GM18861 (cell line): ENCODE data around the gene UNC13B.
"Not testable (repeated sequence)": the region's sequence is repeated elsewhere in the genome, so short reads cannot be mapped to it uniquely, and the experiment has no call there.

Source experiments
- ATAC-seq: cut with Tn5 transposase; IDR thresholded peaks from one replicate; pipeline ENCODE4 v1.9.1; 2021; ENCODE audit not compliant: unreplicated experiment

Gene UNC13B

DNA sequence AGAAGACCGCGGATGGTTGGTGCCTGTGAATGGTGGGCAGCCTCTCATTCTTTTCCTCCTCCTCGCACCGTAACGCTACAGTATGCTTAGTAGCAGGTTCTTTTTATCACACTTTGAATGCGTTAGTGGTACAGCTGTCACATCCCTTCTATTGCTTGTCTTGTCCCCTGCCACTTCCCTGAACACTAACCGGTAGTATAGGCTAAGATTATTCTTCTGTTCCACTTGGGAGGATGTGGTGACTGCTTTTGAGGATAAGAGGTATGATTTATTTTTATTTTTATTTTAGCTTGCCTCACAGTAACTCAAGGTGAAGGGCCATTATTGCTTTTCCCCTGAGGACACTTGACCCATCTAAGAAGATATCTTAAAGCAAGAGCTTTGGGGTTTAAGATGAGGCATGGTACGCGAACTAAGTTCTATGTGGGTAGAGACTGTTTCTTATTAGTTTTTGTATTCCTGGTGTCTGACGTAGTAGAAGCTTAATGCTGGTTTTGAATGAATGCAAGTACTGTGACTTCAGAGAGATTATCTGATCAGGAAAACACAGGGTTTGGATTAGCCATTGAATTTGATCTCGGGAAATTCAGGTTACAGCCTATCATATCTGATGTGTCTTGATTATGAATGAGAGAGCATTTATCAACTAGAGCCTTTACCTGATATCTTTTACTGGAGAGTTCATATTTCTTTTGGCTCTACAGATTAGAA is 951 bp downstream of the UNC13B start:
- no peak for ATAC-seq

DNA sequence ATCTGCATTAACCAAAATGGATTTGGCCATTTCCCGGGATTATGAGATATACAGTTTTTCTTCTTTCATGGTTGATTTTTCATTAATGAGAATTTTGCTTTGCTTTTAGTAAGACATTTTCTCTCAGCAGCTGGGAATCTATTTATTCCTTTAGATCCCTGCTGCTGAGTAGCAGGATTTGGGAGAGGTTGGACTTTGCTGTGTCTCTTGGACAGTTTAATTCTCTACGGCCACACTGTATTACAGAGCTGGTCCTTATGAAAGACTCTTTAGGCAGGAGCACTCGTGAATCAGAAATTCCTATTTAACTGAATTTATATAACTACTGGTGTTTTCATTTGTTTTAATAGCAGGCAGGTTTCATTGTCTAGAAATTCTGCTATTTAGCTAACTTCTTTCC is 1.6 kb downstream of the UNC13B start:
- ATAC-seq: no peak

DNA sequence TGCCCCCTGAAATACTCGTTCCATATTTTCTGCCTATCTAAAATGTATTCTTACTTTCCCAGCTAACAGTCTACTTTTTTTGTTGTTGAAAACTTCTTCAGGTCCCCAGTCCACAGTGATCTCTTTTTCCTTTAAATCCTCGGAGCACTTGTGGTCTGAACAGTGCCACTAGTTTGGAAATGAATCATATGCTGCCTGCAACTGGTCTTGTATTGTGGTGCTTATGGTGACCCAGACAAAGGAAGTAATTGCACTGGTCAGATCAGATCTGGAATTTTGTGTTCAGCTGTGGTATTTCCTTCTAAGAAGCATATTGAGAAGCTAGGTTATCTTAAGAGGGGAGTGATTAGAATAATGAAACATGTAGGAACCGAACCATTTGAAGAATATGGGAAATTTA is 2.9 kb downstream of the UNC13B start:
- no peak for ATAC-seq

DNA sequence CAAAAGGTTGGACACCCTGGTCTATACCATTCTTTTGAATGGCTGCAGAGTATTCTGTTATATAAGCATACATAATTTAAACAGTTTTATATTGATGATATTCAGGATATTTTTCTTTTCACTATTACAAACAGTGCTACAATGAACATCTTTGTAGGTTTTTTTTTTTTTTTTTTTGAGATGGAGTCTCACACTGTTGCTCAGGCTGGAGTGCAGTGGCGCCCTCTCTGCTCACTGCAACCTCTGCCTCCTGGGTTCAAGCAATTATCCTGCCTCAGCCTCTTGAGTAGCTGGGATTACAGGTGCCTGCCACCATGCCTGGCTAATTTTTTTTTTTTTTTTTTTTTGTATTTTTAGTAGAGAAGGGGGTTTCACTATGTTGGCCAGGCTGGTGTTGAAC is 5.6 kb downstream of the UNC13B start:
- ATAC-seq: not testable (repeated sequence)

DNA sequence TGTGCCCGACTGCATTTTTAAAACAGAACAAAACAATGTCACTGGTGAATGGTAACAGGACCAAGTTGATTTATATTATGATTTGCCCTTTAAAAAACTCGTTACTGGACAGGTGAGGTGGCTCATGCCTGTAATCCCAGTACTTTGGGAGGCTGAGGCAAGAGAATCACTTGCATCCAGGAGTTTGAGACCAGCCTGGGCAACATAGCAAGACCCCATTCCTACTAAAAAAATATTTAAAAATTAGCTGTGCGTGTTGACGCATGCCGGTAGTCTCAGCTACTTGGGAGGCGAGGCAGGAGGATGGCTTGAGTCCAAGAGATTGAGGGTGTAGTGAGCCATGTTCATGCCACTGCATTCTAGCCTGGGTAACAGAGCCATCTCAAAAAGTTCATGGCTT is 7.2 kb downstream of the UNC13B start:
- ATAC-seq: no peak

DNA sequence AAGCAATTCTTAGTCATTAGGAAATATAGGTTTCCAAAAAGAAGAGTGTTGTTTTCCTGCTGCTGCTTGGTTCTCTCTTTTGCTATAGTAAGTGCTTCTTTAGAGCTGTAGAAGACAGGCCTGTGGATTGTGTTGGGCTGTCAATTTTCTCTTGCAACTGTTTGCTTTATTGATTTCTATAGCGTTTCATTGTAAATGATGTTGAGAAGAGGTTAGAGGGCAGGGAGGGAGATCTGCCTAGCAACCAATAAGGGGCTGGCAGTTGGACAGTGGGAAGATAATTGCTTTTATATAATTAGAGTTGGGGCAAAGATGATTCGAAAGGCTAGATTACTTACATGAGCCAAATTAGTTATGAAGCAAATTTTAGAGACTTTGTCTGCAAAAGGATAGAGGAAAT is 11.1 kb downstream of the UNC13B start:
- ATAC-seq: no peak

DNA sequence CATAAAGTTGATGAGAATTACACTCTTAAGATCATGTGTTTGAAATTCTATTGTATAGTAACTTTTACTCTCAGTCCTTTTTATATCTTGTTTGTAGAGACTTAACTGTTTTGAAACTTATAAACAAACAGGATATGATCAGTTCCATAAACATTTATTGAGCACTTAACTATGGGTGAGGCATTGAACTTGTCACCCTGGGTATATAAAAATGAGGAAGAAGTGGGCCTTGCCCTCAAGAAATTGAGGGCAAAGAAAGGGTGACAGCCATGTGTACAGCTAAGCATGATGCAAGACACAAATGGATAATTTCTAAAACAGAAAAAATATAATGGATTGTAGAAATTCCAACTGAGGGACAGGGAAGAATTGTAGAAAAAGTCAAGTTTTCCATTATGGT is 15.7 kb downstream of the UNC13B start:
- no peak for ATAC-seq

DNA sequence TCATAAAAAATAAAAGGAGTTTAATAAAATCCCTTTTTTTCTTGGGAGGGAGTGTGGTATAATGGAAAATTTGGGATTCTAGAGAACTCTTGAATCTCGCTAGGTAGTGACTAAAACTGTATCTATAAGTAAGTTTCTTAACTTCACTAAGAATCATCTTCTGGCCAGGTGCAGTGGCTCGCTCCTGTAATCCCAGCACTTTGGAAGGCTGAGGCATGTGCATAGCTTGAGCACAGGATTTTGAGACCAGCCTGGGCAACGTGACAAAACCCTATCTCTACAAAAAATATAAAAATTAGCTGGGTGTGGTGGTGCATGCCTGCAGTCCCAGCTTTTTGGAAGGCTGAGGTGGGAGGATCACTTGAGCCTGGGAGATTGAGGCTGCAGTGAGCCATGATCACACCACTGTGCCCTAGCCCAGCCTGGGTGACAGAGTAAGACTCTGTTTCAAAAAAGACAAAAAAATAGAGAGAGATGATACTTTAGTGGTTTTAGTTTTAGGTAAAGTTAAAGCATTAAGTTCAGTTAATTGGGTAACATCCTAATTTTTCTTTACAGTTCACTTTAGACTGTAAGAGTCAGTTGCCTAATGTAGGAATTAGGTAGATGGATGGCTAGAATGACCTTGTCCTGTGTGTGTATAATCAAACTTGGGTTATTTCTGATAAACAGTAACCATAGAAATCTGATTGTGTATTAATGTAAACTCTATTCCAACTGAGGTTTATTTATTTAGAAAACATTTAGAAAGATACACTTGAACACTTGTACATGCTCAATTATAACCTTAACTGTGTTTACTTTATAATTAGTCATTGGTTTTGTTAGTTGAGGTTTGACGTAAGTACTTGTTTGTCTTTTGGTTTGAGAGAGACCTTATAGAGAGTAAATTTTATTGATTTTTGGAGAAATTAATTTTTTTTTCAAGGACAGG is 17.8 kb downstream of the UNC13B start:
- ATAC-seq: no peak

DNA sequence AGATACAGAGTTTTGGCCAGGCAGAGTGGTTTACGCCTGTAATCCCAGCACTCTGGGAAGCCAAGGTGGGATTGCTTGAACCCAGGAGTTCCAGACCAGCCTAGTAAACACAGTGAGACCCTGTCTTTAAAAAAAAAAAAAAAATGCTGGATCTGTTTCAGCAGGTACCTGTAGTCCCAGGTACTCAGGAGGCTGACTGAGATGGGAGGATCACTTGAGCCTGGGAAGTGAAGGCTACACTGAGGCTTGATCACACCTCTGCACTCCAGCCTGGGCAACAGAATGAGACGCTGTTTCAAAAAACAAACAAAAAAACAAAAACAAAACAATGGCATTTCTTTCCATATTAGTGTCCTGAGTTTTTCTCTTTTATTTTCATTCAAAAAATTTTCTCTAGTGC is 19.0 kb downstream of the UNC13B start:
- no peak for ATAC-seq

DNA sequence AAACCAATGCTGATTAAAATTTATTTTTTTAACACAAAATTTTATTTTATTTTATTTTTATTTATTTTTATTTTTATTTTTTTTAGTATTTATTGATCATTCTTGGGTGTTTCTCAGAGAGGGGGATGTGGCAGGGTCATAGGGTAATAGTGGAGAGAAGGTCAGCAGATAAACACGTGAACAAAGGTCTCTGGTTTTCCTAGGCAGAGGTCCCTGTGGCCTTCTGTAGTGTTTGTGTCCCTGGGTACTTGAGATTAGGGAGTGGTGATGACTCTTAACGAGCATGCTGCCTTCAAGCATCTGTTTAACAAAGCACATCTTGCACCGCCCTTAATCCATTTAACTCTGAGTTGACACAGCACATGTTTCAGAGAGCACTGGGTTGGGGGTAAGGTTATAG is 20.6 kb downstream of the UNC13B start:
- not testable (repeated sequence) for ATAC-seq

DNA sequence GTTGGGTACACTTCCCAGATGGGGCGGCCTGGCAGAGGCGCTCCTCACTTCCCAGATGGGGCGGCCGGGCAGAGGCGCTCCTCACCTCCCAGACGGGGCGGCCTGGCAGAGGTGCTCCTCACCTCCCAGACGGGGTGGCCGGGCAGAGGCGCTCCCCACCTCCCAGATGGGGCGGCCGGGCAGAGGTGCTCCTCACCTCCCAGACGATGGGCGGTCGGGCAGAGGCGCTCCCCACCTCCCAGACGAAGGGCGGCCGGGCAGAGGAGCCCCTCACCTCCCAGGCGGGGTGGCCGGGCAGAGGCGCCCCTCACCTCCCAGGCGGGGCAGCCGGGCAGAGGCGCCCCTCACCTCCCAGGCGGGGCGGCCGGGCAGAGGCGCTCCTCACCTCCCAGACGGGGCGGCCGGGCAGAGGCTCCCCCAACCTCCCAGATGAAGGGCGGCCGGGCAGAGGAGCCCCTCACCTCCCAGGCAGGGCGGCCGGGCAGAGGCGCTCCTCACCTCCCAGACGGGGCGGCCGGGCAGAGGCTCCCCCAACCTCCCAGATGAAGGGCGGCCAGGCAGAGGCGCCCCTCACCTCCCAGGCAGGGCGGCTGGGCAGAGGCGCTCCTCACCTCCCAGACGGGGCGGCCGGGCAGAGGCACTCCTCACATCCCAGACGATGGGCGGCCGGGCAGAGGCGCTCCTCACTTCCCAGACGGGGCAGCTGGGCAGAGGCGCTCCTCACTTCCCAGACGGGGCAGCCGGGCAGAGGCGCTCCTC is 21.4 kb downstream of the UNC13B start:
- ATAC-seq: not testable (repeated sequence)

DNA sequence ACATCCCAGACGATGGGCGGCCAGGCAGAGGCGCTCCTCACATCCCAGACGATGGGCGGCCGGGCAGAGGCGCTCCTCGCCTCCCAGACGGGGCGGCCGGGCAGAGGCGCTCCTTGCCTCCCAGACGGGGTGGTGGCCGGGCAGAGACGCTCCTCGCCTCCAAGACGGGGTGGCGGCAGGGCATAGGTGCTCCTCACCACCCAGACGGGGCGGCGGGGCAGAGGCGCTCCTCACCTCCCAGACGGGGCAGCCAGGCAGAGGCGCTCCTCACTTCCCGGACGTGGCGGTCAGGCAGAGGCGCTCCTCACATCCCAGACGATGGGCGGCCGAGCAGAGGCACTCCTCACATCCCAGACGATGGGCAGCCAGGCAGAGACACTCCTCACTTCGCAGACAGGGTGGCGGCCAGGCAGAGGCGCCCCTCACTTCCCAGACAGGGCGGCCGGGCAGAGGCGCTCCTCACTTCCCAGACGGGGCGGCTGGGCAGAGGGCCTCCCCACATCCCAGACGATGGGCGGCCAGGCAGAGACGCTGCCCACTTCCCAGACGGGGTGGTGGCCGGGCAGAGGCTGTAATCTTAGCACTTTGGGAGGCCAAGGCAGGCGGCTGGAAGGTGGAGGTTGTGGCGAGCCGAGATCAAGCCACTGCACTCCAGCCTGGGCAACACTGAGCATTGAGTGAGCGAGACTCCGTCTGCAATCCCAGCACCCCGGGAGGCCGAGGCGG is 22.1 kb downstream of the UNC13B start:
- not testable (repeated sequence) for ATAC-seq

DNA sequence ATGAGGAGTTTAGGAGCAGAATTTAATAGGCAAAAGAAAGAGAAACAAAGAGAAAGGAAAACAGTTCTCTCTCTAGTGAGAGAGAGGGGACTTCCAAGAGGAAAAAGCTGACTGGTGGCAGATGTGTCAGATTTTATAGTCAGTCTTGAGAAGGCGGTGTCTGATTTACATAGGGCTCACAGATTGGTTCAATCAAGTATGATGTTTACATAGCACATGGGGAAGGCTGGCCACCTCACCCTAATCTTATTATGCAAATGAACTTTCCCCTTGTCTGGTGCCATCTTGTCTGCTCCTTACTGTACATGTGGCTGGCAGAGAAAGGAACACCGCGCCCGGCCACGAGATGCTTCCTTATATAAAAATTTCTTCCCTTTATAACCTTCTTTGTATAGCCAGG is 24.7 kb downstream of the UNC13B start:
- ATAC-seq: no peak

DNA sequence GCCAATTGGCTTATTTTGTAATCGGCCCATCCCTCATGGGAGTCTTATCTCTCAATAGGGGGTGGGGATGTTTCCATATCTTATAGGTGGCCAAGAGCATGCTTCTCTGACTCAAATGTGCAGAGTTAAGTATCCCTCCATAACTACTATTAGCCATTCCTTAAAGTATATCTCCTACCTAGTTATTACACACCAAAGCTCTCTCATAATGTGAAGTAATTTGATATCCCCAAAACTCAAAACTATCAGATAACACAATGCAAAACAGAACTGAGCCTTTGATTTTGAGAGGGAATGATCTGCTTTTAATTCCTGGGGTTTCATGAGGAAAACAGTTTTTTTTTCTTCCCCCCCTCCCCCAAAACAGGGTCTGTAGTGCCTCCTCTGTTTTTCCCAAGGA is 28.4 kb downstream of the UNC13B start:
- no peak for ATAC-seq

DNA sequence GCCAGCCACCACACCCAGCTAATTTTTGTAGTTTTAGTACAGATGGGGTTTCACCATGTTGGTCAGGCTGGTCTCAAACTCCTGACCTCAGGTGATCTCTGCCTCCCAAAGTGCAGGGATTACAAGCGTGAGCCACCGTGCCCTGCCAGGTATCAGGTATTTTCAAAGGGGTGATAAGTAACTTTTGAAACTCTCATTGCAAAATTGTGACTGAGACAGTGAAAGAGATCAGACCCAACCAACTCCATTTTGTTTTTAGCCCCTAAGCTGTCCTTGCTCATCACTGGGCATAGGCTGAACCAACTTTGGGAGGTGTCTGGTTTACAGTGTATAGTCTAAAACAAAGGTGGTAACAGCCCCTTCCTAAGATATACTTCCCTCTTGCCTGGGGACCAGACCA is 29.3 kb downstream of the UNC13B start:
- ATAC-seq: no peak

DNA sequence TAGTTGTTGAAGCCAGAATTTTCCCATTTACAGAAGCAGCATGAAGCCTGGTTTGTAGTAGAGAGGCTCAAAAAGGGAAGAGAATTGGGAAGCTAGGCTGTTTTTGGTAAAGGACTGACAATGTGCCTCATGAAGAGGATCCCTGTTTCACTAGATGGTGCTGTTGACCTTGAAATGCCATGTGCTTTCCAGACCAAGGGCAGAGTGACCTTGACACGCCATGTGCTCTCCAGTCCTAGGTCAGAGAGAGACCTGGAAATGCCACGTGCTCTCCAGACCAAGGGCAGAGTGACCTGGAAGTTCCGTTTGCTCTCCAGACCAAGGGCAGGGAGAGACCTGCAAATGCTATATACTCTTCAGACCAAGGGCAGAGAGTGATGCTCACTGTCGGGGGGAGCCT is 32.0 kb downstream of the UNC13B start:
- ATAC-seq: no peak

DNA sequence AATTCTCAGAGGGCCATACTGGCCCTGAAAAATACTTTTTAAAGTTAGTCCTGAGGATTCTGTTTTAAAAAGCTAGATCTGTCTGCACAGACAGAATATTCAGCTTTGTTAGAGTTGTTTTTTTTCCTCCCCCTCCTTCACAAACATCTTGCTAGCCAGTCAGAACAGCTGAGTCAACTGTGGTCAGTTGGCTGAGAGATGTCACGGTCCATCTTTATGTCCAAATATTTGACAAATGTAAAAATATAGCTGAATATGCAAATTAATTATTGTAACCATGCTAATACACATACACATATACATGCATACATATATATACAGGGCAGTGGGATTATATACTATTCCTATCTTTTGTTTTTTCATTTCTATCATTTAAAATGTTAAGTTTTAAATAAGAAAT is 33.9 kb downstream of the UNC13B start:
- ATAC-seq: no peak

DNA sequence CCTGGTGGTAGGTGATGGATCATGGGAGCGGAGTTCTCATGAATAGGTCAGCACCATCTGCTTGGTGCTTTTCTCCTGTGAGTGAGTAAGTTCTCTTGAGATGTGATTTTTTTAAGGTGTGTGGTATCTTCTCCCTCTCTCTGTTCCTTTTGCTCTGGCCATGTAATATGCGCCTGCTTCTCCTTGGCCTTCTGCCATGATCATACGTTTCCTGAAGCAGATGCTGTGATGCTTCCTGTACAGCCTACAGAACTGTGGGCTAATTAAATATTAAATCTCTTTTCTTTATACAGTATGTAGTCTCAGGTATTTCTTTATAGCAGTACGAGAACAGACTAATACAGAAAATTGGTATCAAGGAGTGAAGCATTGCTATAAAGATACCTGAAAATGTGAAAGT is 36.4 kb downstream of the UNC13B start:
- no peak for ATAC-seq

DNA sequence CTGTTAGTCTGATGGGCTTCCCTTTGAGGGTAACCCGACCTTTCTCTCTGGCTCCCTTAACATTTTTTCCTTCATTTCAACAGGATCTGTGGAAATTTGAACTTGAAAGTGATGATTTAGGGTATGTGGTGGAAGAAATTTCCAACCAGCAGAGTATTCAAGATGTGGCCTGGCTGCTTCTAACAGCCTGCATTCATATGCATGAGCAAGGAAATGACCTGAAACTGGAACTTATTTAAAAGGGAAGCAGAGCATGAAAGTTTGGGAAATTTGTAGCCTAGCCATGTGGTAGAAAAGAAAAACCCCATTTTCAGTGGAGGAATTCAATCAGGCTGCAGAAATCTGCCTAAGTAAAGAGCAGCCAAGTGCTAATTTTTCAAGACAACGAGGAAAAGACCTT is 41.7 kb downstream of the UNC13B start:
- ATAC-seq: no peak

DNA sequence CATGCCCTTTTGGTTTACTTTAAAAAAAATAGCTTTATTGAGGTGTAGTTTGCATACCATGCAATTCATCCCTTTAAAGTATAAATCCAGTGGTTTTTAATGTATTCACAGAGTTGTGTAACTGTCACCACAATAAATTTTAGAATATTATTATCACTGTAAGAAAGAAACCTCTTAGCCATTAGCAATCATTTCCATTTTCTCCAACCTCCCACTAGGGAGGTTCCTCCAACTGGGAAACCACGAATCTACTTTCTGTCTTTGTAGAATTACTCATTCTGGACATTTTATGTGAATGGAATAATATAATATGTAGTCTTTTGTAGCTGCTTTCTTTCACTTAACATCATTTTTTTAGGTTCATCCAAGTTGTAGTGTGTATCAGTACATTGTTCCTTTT is 43.5 kb downstream of the UNC13B start:
- ATAC-seq: no peak

DNA sequence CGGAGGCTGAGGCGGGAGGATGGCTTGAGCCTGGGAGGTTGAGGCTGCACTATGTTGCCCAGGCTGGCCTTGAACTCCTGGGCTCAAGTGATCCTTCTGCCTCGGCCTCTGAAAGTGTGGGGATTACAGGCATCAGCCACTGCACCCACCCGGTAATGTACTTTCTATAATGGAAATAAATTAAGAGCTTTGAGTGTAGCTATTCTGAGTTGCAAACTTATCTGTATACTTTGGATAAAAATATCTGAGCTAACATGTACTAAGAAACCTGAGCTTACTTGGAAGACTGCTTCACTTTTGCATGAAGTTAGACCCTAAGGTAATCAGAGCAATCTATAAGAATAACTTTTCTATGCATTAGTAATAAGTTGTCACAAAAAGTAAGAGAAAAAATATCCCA is 50.0 kb downstream of the UNC13B start:
- ATAC-seq: no peak
